ENCODE results near the gene CCNI.
A peak's percentile ranks its signal among the peaks of the same experiment; 100 is the strongest.

Gene CCNI

GRCh38 chr4:77002321-77003107 is 73.3 kb downstream of the CCNI start:
- H3K36me3 ChIP-seq (ENCODE audit: insufficient read depth, insufficient read length, low read length): peaks cover 72% of the 10 kb centered on the region
- H3K9ac ChIP-seq (ENCODE audit: insufficient read length, low read depth): no peak overlapping the region
- no peak for TF ChIP-seq ZNF274 (IDR thresholded peaks at IDR 0.05; ENCODE audit: low read depth, low read length)
- TF ChIP-seq YY1 (IDR thresholded peaks at IDR 0.05; ENCODE audit: insufficient read depth, insufficient read length): no peak
- TF ChIP-seq SUZ12 (IDR thresholded peaks at IDR 0.05; ENCODE audit: extremely low read depth, insufficient read depth, insufficient read length): no peak
- H3K9me3 ChIP-seq (ENCODE audit: insufficient read depth, low read length): no peaks in the 10 kb centered on the region
- no peak for DNase-seq (ENCODE audit: low read depth, low spot score)
- H3K4me3 ChIP-seq (ENCODE audit: insufficient read length, low read depth): no peak overlapping the region
- H3K27me3 ChIP-seq (ENCODE audit: insufficient read depth, insufficient read length): no peaks in the 10 kb centered on the region
- H3K4me1 ChIP-seq (ENCODE audit: insufficient read depth, insufficient read length): peaks cover 2% of the 10 kb centered on the region

GRCh38 chr4:77001907-77002306 is 73.9 kb downstream of the CCNI start:
- H3K27me3 ChIP-seq (ENCODE audit: insufficient read depth, insufficient read length): no peaks in the 10 kb centered on the region
- peaks cover 2% of the 10 kb centered on the region for H3K4me1 ChIP-seq (ENCODE audit: insufficient read depth, insufficient read length)
- TF ChIP-seq SUZ12 (IDR thresholded peaks at IDR 0.05; ENCODE audit: extremely low read depth, insufficient read depth, insufficient read length) (no peak), ZNF274 (IDR thresholded peaks at IDR 0.05; ENCODE audit: low read depth, low read length) (no peak), YY1 (IDR thresholded peaks at IDR 0.05; ENCODE audit: insufficient read depth, insufficient read length) (no peak)
- peak; percentile 57 for DNase-seq (ENCODE audit: low read depth, low spot score)
- peaks cover 73% of the 10 kb centered on the region for H3K36me3 ChIP-seq (ENCODE audit: insufficient read depth, insufficient read length, low read length)
- no peak overlapping the region for H3K9ac ChIP-seq (ENCODE audit: insufficient read length, low read depth)
- no peaks in the 10 kb centered on the region for H3K9me3 ChIP-seq (ENCODE audit: insufficient read depth, low read length)
- no peak overlapping the region for H3K4me3 ChIP-seq (ENCODE audit: insufficient read length, low read depth)

- H3K9ac ChIP-seq (ENCODE audit: insufficient read length, low read depth): no peak overlapping the region
- no peak overlapping the region for H3K4me3 ChIP-seq (ENCODE audit: insufficient read length, low read depth)
- H3K9me3 ChIP-seq (ENCODE audit: insufficient read depth, low read length): no peaks in the 10 kb centered on the region
- H3K27me3 ChIP-seq (ENCODE audit: insufficient read depth, insufficient read length): no peaks in the 10 kb centered on the region
- TF ChIP-seq ZNF274 (IDR thresholded peaks at IDR 0.05; ENCODE audit: low read depth, low read length): no peak
- TF ChIP-seq SUZ12 (IDR thresholded peaks at IDR 0.05; ENCODE audit: extremely low read depth, insufficient read depth, insufficient read length): no peak
- TF ChIP-seq YY1 (IDR thresholded peaks at IDR 0.05; ENCODE audit: insufficient read depth, insufficient read length): no peak
- H3K36me3 ChIP-seq (ENCODE audit: insufficient read depth, insufficient read length, low read length): peaks cover 52% of the 10 kb centered on the region
- peaks cover 2% of the 10 kb centered on the region for H3K4me1 ChIP-seq (ENCODE audit: insufficient read depth, insufficient read length)
- DNase-seq (ENCODE audit: low read depth, low spot score): no peak
These were observed 77.4 kb downstream of the CCNI start for GRCh38 chr4:76998251-76998901.

- DNase-seq (ENCODE audit: low read depth, low spot score): no peak
- H3K9ac ChIP-seq (ENCODE audit: insufficient read length, low read depth): no peak overlapping the region
- TF ChIP-seq ZNF274 (IDR thresholded peaks at IDR 0.05; ENCODE audit: low read depth, low read length): no peak
- TF ChIP-seq SUZ12 (IDR thresholded peaks at IDR 0.05; ENCODE audit: extremely low read depth, insufficient read depth, insufficient read length): no peak
- TF ChIP-seq YY1 (IDR thresholded peaks at IDR 0.05; ENCODE audit: insufficient read depth, insufficient read length): no peak
- no peak overlapping the region for H3K4me3 ChIP-seq (ENCODE audit: insufficient read length, low read depth)
- H3K9me3 ChIP-seq (ENCODE audit: insufficient read depth, low read length): no peaks in the 10 kb centered on the region
- peaks cover 44% of the 10 kb centered on the region for H3K36me3 ChIP-seq (ENCODE audit: insufficient read depth, insufficient read length, low read length)
- H3K4me1 ChIP-seq (ENCODE audit: insufficient read depth, insufficient read length): peaks cover 2% of the 10 kb centered on the region
- H3K27me3 ChIP-seq (ENCODE audit: insufficient read depth, insufficient read length): no peaks in the 10 kb centered on the region
These were observed 78.3 kb downstream of the CCNI start for GRCh38 chr4:76997532-76997931.
